Mesenchymal stem cell (in vitro differentiated cells and primary cell): ENCODE measurements around the gene CST3.

Source experiments
- DNase-seq: peaks from one replicate; pipeline ENCODE4 v3.0.0-alpha.2; 2013
- H2AFZ ChIP-seq: one replicate; pipeline ENCODE4 v1.6.1; 2013; ENCODE audit warnings: low read depth, mild to moderate bottlenecking, control low read depth, inconsistent platforms, low read length, moderate library complexity
- H2AK5ac ChIP-seq: 2 replicates; pipeline ENCODE4 v1.6.1; 2013; ENCODE audit warnings: low read length, moderate library complexity, mild to moderate bottlenecking, inconsistent platforms; ENCODE audit not compliant: severe bottlenecking
- H2BK120ac ChIP-seq: one replicate; pipeline ENCODE4 v1.6.1; 2013; ENCODE audit warnings: low read depth, mild to moderate bottlenecking, inconsistent platforms, low read length, moderate library complexity
- H2BK12ac ChIP-seq, 2 experiments: one replicate each; pipeline ENCODE4 v1.6.1; 2013; ENCODE audit warnings: inconsistent platforms in 2 of 2, low read length in 2 of 2, mild to moderate bottlenecking in 2 of 2, moderate library complexity in 2 of 2, control low read depth in 1 of 2
- H2BK15ac ChIP-seq: one replicate; pipeline ENCODE4 v1.6.1; 2013; ENCODE audit warnings: mild to moderate bottlenecking, low read depth, inconsistent platforms; ENCODE audit not compliant: poor library complexity, severe bottlenecking
- H2BK5ac ChIP-seq: 2 replicates; pipeline ENCODE4 v1.6.1; 2013; ENCODE audit warnings: low read depth, mild to moderate bottlenecking, low read length, control low read depth, inconsistent platforms; ENCODE audit not compliant: poor library complexity, severe bottlenecking
- H3K14ac ChIP-seq, 2 experiments: one replicate each; pipeline ENCODE4 v1.6.1; 2013; ENCODE audit warnings: inconsistent platforms in 2 of 2, low read length in 2 of 2, control low read depth in 1 of 2, mild to moderate bottlenecking in 1 of 2, moderate library complexity in 1 of 2
- H3K18ac ChIP-seq, 2 experiments: one replicate each; pipeline ENCODE4 v1.6.1; 2013; ENCODE audit warnings: inconsistent platforms in 2 of 2, low read length in 2 of 2, control low read depth in 1 of 2, low read depth in 1 of 2, mild to moderate bottlenecking in 1 of 2
- H3K23ac ChIP-seq, 2 experiments: one replicate each; pipeline ENCODE4 v1.6.1; 2013; ENCODE audit warnings: inconsistent platforms in 2 of 2, low read length in 2 of 2, mild to moderate bottlenecking in 2 of 2, moderate library complexity in 2 of 2, control low read depth in 1 of 2
- H3K27ac ChIP-seq: 2 replicates; pipeline ENCODE4 v1.5.1; 2013; ENCODE audit warnings: mild to moderate bottlenecking, moderate library complexity, low read length, control low read depth, inconsistent platforms; ENCODE audit not compliant: poor library complexity, severe bottlenecking
- H3K27me3 ChIP-seq, 2 experiments: 2 replicates each; pipeline versions ENCODE4 v1.6.1 to v1.7.0; 2013; ENCODE audit warnings: low read length in 2 of 2, mild to moderate bottlenecking in 2 of 2, moderate library complexity in 2 of 2, control low read depth in 1 of 2, inconsistent platforms in 1 of 2; ENCODE audit not compliant: control insufficient read depth in 1 of 2, insufficient read depth in 1 of 2
- H3K36me3 ChIP-seq, 2 experiments: 2 replicates each; pipeline versions ENCODE4 v1.6.1 to v1.7.0; 2013; ENCODE audit warnings: low read length in 2 of 2, control low read depth in 1 of 2, inconsistent platforms in 1 of 2, low read depth in 1 of 2, mild to moderate bottlenecking in 1 of 2; ENCODE audit not compliant: insufficient read depth in 2 of 2, control insufficient read depth in 1 of 2
- H3K4ac ChIP-seq, 2 experiments: one replicate each; pipeline ENCODE4 v1.6.1; 2013; ENCODE audit warnings: inconsistent platforms in 2 of 2, low read length in 2 of 2, mild to moderate bottlenecking in 2 of 2, moderate library complexity in 2 of 2, control low read depth in 1 of 2, low read depth in 1 of 2
- H3K4me1 ChIP-seq: 2 replicates; pipeline ENCODE4 v1.6.1; 2013; ENCODE audit warnings: low read depth, low read length, control low read depth; ENCODE audit not compliant: control insufficient read depth, insufficient read depth
- H3K4me2 ChIP-seq: 2 replicates; pipeline ENCODE4 v1.6.1; 2013; ENCODE audit warnings: low read length, mild to moderate bottlenecking, inconsistent platforms; ENCODE audit not compliant: poor library complexity, severe bottlenecking
- H3K4me3 ChIP-seq, 2 experiments: 2 replicates each; pipeline versions ENCODE4 v1.5.1 to v1.7.0; 2013; ENCODE audit warnings: low read length in 2 of 2, mild to moderate bottlenecking in 2 of 2, control low read depth in 1 of 2, low read depth in 1 of 2; ENCODE audit not compliant: insufficient read depth in 1 of 2
- H3K79me1 ChIP-seq: replicated peaks from 2 replicates; pipeline ENCODE4 v1.6.1; 2013; ENCODE audit warnings: mild to moderate bottlenecking, control low read depth, low read length, inconsistent platforms; ENCODE audit not compliant: poor library complexity, severe bottlenecking
- H3K9ac ChIP-seq: 2 replicates; pipeline ENCODE4 v1.7.0; 2013; ENCODE audit warnings: mild to moderate bottlenecking, low read length, moderate library complexity
- H3K9me3 ChIP-seq: 2 replicates; pipeline ENCODE4 v1.7.0; 2013; ENCODE audit warnings: mild to moderate bottlenecking, low read length; ENCODE audit not compliant: control insufficient read depth
- H4K8ac ChIP-seq: one replicate; pipeline ENCODE4 v1.6.1; 2013; ENCODE audit warnings: inconsistent platforms, mild to moderate bottlenecking, low read length, moderate library complexity
- H4K91ac ChIP-seq: one replicate; pipeline ENCODE4 v1.6.1; 2013; ENCODE audit warnings: mild to moderate bottlenecking, low read length, inconsistent platforms
- WGBS: methylation state at CpG from one replicate; pipeline ENCODE4 v1.1.7; 2013; ENCODE audit warnings: mixed read lengths; 5-methylcytosine and 5-hydroxymethylcytosine counted together

CST3 gene

DNA sequence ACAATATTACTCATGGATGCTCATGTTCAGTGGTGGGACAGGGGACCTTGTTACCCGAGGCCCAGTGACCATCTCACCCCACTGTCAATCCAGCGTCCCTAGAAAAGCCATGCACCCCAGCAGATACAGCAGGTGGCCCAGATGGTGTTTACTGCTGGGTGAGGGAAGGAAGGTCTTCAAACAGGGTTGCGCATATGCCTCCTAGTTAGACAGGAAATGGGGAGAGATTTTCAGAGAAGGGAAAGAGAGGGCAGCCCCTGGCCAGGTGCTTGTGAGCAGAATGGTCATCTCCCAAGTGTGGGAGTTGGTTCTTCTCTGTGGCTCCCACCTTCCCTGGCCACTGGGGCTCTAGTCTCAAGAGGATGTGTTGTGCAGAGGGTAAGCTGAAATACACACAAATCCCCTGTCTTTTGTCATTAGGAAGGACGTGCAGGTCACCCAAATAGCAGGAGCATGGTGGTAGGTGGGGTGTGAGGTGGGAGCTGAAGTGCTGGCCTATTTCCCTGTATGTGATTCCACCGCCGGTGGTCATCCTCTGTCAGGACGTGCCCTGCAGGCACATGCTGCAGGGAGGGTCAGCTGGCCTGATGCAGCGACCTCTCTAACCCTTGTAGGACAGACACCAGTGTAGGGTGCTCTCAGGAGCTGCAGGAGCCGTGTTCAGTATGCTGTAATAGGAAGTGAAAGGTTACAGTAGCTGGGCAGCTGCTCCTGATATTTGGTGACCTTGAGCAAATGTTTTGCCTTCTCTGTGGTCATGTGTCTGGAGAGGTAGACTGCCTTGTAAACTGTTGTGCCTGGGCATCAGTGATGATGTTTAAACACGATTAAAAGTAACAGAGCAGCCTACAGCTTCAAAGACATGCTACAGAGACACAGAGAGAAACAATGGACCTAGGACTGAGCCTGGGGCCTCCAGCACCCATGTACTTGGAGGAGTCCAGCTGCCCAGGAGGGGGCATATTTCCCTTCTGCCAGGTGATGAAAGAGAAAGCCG is 3.2 kb upstream of the CST3 start:
- 86% methylated on average over 11 of the region's 11 CpGs for WGBS
- H3K27ac ChIP-seq = peak overlapping the region; percentile 92
- H3K14ac ChIP-seq = peak overlapping the region in 1 of 2 experiments; percentile 12
- no peak overlapping the region for H3K9ac ChIP-seq
- H3K9me3 ChIP-seq = no peaks in the 10 kb centered on the region
- H3K79me1 ChIP-seq = no peaks in the 10 kb centered on the region
- H2AK5ac ChIP-seq = peak overlapping the region; percentile 94
- no peak overlapping the region for H2BK120ac ChIP-seq
- H3K27me3 ChIP-seq = no peaks in the 10 kb centered on the region
- H3K23ac ChIP-seq = no peak overlapping the region
- peak overlapping the region; percentile 28 for H4K91ac ChIP-seq
- H3K36me3 ChIP-seq = peaks cover 0 to 7% of the 10 kb centered on the region in 2 experiments
- no peak overlapping the region for H2AFZ ChIP-seq
- peaks cover 44% of the 10 kb centered on the region for H3K4me1 ChIP-seq
- H2BK5ac ChIP-seq = no peak overlapping the region
- peak overlapping the region; percentile 44 for H2BK15ac ChIP-seq
- no peak overlapping the region for H3K4me2 ChIP-seq
- peak overlapping the region in 1 of 2 experiments; percentile 65 for H3K4ac ChIP-seq
- H4K8ac ChIP-seq = peak overlapping the region; percentile 52
- DNase-seq = no peak
- no peak overlapping the region for H3K4me3 ChIP-seq
- peak overlapping the region; percentile 20 to 45 for H2BK12ac ChIP-seq
- H3K18ac ChIP-seq = peak overlapping the region; percentile 13 to 26

DNA sequence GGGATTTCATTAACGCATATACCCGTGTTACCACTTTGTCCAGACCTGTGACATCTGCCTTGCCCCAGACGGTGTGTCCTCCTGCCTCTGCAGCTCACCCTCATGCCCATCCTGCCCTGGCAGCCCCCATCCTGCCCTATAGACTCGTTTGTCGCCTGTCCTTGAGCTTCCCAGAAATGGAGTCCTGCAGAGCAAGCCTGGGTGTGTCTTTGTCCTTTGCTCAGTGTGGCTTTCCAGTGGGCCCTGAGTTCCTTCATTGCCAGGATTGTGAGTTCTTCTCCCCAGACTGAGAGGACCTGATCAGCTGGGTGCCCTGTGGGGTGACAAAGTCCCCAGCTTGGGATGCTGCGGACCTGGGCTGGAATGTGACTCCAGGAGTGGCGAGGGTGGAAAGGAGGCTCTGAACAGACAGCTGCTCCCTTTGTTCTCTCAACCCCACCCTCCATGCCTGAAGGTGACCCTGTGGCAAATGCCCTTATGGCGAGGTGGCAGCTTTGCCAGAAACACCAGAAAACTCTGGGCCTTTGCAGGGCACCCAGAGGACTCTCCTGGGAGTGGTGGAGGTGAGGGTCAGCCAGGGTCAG is 2.4 kb upstream of the CST3 start:
- Histone ChIP-seq H4K8ac (peak overlapping the region; percentile 7), H2AFZ (no peak overlapping the region), H3K79me1 (peaks cover under 1% of the 10 kb centered on the region), H3K23ac (no peak overlapping the region), H2BK15ac (peak overlapping the region; percentile 52), H3K9me3 (no peaks in the 10 kb centered on the region), H2AK5ac (peak overlapping the region; percentile 13), H2BK120ac (peak overlapping the region; percentile 27), H2BK12ac (peak overlapping the region; percentile 29 to 84), H3K27me3 (no peaks in the 10 kb centered on the region), H3K4me3 (no peak overlapping the region), H3K14ac (no peak overlapping the region), H3K36me3 (peaks cover under 1 to 12% of the 10 kb centered on the region in 2 experiments), H3K18ac (peak overlapping the region; percentile 34 to 35), H4K91ac (peak overlapping the region; percentile 86), H2BK5ac (no peak overlapping the region), H3K9ac (no peak overlapping the region), H3K4me2 (no peak overlapping the region), H3K27ac (no peak overlapping the region), H3K4me1 (peaks cover 49% of the 10 kb centered on the region), H3K4ac (peak overlapping the region in 1 of 2 experiments; percentile 26)
- WGBS = 92% methylated on average over 8 of the region's 8 CpGs
- DNase-seq = no peak

DNA sequence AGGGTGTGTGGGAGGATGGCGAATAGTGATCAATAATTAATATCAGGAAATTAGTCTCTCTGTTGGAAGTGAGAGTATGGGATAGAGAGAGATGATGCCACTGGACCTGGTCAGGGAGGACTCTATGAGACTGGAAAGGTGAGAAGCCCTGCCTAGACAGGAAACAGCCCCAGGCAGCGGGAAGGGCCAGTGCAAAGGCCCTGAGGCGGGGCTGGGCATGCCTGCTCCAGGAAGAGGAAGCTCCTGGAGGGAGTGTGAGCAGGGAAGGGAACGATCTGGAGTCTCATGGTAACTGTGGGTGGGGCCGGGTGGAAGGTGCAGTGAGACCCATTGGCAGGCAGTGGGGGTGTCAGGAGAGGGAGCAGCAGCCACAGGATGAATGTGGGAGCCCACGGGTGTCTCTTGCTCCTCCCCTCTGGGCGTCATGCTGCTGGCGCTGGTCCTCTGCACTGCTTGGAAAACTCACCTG is 1.8 kb upstream of the CST3 start:
- Histone ChIP-seq H3K18ac (peak overlapping the region; percentile 46 to 51), H2BK15ac (no peak overlapping the region), H3K4me1 (peaks cover 54% of the 10 kb centered on the region), H3K4me3 (no peak overlapping the region), H3K4ac (peak overlapping the region in 1 of 2 experiments; percentile 78), H2BK120ac (peak overlapping the region; percentile 54), H3K9me3 (no peaks in the 10 kb centered on the region), H2BK5ac (no peak overlapping the region), H3K9ac (no peak overlapping the region), H2BK12ac (peak overlapping the region; percentile 21 to 84), H3K27me3 (no peaks in the 10 kb centered on the region), H3K23ac (no peak overlapping the region), H2AFZ (no peak overlapping the region), H2AK5ac (peak overlapping the region; percentile 8), H4K8ac (no peak overlapping the region), H3K36me3 (peaks cover 6 to 18% of the 10 kb centered on the region in 2 experiments), H3K27ac (no peak overlapping the region), H3K14ac (no peak overlapping the region), H3K79me1 (peaks cover 5% of the 10 kb centered on the region), H4K91ac (no peak overlapping the region), H3K4me2 (no peak overlapping the region)
- no peak for DNase-seq
- WGBS = 91% methylated on average over 8 of the region's 8 CpGs

DNA sequence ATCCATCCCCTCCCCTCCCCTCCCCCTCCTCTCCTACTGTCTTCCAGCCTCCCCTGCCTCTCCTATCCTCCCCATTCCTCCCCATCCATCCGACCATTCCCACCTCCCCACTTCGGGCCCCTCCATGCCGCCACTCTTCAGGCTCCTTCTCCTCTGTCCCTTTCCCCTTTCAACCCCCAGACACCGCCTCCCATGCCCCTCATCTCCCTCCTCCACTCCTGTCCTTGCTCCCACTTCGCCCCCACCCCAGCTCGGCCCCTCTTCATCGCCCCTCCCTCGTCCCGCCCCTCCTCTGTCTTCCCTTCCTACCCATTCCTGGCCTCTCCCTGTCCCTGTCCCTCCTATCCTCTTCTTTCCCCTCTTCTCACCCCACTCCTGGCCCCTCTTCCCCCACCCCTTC is 554 bp upstream of the CST3 start:
- 49% methylated on average over 9 of the region's 9 CpGs for WGBS
- Histone ChIP-seq H3K27ac (no peak overlapping the region), H4K91ac (peak overlapping the region; percentile 55), H3K14ac (no peak overlapping the region), H2BK5ac (no peak overlapping the region), H3K9me3 (no peaks in the 10 kb centered on the region), H2BK12ac (peak overlapping the region in 1 of 2 experiments; percentile 93), H3K18ac (peak overlapping the region; percentile 8 to 71), H3K4me1 (peaks cover 63% of the 10 kb centered on the region), H3K4me3 (no peak overlapping the region), H3K4me2 (no peak overlapping the region), H3K36me3 (peaks cover 17 to 30% of the 10 kb centered on the region in 2 experiments), H3K23ac (no peak overlapping the region), H3K79me1 (peaks cover 12% of the 10 kb centered on the region), H2AFZ (no peak overlapping the region), H3K9ac (no peak overlapping the region), H2BK15ac (peak overlapping the region; percentile 26), H3K27me3 (no peaks in the 10 kb centered on the region), H4K8ac (peak overlapping the region; percentile 70), H2BK120ac (peak overlapping the region; percentile 88), H3K4ac (peak overlapping the region in 1 of 2 experiments; percentile 39), H2AK5ac (peak overlapping the region; percentile 12)
- DNase-seq = no peak
